ENCODE results near the gene SHROOM4. TPM values are rescaled to one million over a fixed set of nuclear protein-coding genes. Genes with fewer than 3 reads are reported as not detected.
A peak's percentile ranks its signal among the peaks of the same experiment; 100 is the strongest.

Gene SHROOM4
- total and polyA plus RNA-seq, 8 donors = 23.0 to 39.1 (median 34.4) TPM

- intact Hi-C loops (cut with DNase I) = no loop called here
- Histone ChIP-seq H3K27ac (peak overlapping the region in 1 of 2 donors; percentile 41), H3K27me3 (no peaks in the 10 kb centered on the region), H3K9me3 (no peaks in the 10 kb centered on the region), H3K4me1 (no peaks in the 10 kb centered on the region), H3K36me3 (no peaks in the 10 kb centered on the region), H3K4me3 (peak overlapping the region in 1 of 2 donors; percentile 33)
- ATAC-seq = peak; percentile 32
- no peak for TF ChIP-seq CTCF (IDR thresholded peaks at IDR 0.05)
- DNase-seq = no peak
These were observed 170.4 kb downstream of the SHROOM4 start for GRCh38 chrX:50643525-50644137.

GRCh38 chrX:50638123-50638522 lies 175.9 kb downstream of the SHROOM4 start:
- Histone ChIP-seq H3K27me3 (no peaks in the 10 kb centered on the region), H3K27ac (no peak overlapping the region), H3K4me3 (no peak overlapping the region), H3K36me3 (peaks cover 0 to 8% of the 10 kb centered on the region in 2 donors), H3K9me3 (no peaks in the 10 kb centered on the region), H3K4me1 (no peaks in the 10 kb centered on the region)
- intact Hi-C loops (cut with DNase I) = no loop called here
- TF ChIP-seq CTCF (IDR thresholded peaks at IDR 0.05) = no peak
- DNase-seq (peak in 1 of 4 donors; percentile 13), ATAC-seq (no peak)

- Histone ChIP-seq H3K9me3 (no peaks in the 10 kb centered on the region), H3K4me1 (no peaks in the 10 kb centered on the region), H3K4me3 (no peak overlapping the region), H3K36me3 (peaks cover 0 to 8% of the 10 kb centered on the region in 2 donors), H3K27me3 (no peaks in the 10 kb centered on the region), H3K27ac (no peak overlapping the region)
- no peak for TF ChIP-seq CTCF (IDR thresholded peaks at IDR 0.05)
- ATAC-seq (no peak), DNase-seq (no peak)
- intact Hi-C loops (cut with DNase I) = no loop called here
These were observed 178.1 kb downstream of the SHROOM4 start for GRCh38 chrX:50635817-50636365.

GRCh38 chrX:50635162-50635561 lies 178.8 kb downstream of the SHROOM4 start:
- TF ChIP-seq CTCF (IDR thresholded peaks at IDR 0.05) = no peak
- DNase-seq (no peak), ATAC-seq (no peak)
- Histone ChIP-seq H3K27ac (no peak overlapping the region), H3K9me3 (no peaks in the 10 kb centered on the region), H3K27me3 (no peaks in the 10 kb centered on the region), H3K4me1 (no peaks in the 10 kb centered on the region), H3K4me3 (no peak overlapping the region), H3K36me3 (peaks cover 0 to 8% of the 10 kb centered on the region in 2 donors)
- intact Hi-C loops (cut with DNase I) = no loop called here

GRCh38 chrX:50629774-50630173 lies 184.2 kb downstream of the SHROOM4 start:
- H3K4me3 ChIP-seq = no peak overlapping the region
- peak; percentile 32 for ATAC-seq
- no peak overlapping the region for H3K27ac ChIP-seq
- peaks cover 0 to 2% of the 10 kb centered on the region in 2 donors for H3K36me3 ChIP-seq
- no peak for TF ChIP-seq CTCF (IDR thresholded peaks at IDR 0.05)
- no peaks in the 10 kb centered on the region for H3K4me1 ChIP-seq
- intact Hi-C loops (cut with DNase I) = no loop called here
- DNase-seq = no peak
- no peaks in the 10 kb centered on the region for H3K27me3 ChIP-seq
- no peaks in the 10 kb centered on the region for H3K9me3 ChIP-seq
